ENCODE results near the gene CAP2. TPM values are rescaled to one million over a fixed set of nuclear protein-coding genes. Genes with fewer than 3 reads are reported as not detected.
A peak's percentile ranks its signal among the peaks of the same experiment; 100 is the strongest.

The CAP2 gene
- total RNA-seq, 1 experiment from 2014 or later = 11.5 TPM

GRCh38 chr6:17470202-17470937, 77.0 kb downstream of the CAP2 start:
- no peak overlapping the region for H3K56ac ChIP-seq (ENCODE audit: insufficient read length, low read depth, low read length)
- no peak overlapping the region for H3K4ac ChIP-seq (ENCODE audit: low read depth, low read length)
- Mint-ChIP-seq H3K4me3 (no peak overlapping the region), H3K36me3 (ENCODE audit: insufficient read depth in 1 of 3, low read depth in 3 of 3) (no peaks in the 10 kb centered on the region; a peak in 1 of 7 replicates), H3K27ac (0 out of 7 replicates have a peak overlapping the region, but pooled peaks of 1 of the 3 experiments have one; percentile 65), H3K9me3 (no peaks in the 10 kb centered on the region), H3K4me1 (peaks cover 0 to 8% of the 10 kb centered on the region in 2 experiments; a peak in 1 of 4 replicates), H3K27me3 (ENCODE audit: low read depth) (no peaks in the 10 kb centered on the region)
- no peak overlapping the region for H2BK12ac ChIP-seq (ENCODE audit: insufficient read length, low read depth, low read length)
- H4K8ac ChIP-seq (replicated peaks; ENCODE audit: insufficient read length, low read depth, low read length) = no peak overlapping the region
- DNase-seq = no peak
- no peak overlapping the region for H3T11ph ChIP-seq (ENCODE audit: low read length)
- H4K91ac ChIP-seq (ENCODE audit: insufficient read length, low read depth, low read length) = no peak overlapping the region
- WGBS (ENCODE audit: extremely low coverage, insufficient read length, low lambda C conversion rate) = no CpG with 5 or more reads among the region's 2 CpGs
- H3K27ac ChIP-seq (ENCODE audit: insufficient read length, low read depth, low read length) = no peak overlapping the region
- no peak overlapping the region for H2AK5ac ChIP-seq (ENCODE audit: insufficient read length, low read length)
- H3K79me1 ChIP-seq (ENCODE audit: insufficient read depth, low read depth, low read length, poor library complexity, severe bottlenecking) = no peaks in the 10 kb centered on the region
- no peak overlapping the region for H3K14ac ChIP-seq (ENCODE audit: insufficient read depth, low read length)
- TF ChIP-seq CTCF (conservative IDR thresholded peaks at IDR 0.05) = no peak
- no peaks in the 10 kb centered on the region for H3K79me2 ChIP-seq (ENCODE audit: insufficient read depth, low read length)
- no peak overlapping the region for H2BK20ac ChIP-seq (ENCODE audit: low read depth, low read length, poor library complexity, severe bottlenecking)
- no peaks in the 10 kb centered on the region; the same call in 1 of the 2 replicates for H3K4me1 ChIP-seq (ENCODE audit: insufficient read depth, low read length)
- H3K18ac ChIP-seq (ENCODE audit: insufficient read length, low read depth, low read length) = no peak overlapping the region
- H4K20me1 ChIP-seq (ENCODE audit: control insufficient read depth, insufficient read depth, insufficient read length) = no peaks in the 10 kb centered on the region
- H3K23me2 ChIP-seq (ENCODE audit: insufficient read length, low read depth, low read length, poor library complexity, severe bottlenecking) = no peaks in the 10 kb centered on the region
- H2BK120ac ChIP-seq (ENCODE audit: low read depth, low read length, poor library complexity, severe bottlenecking) = no peak overlapping the region
- no peak overlapping the region for H2BK5ac ChIP-seq (ENCODE audit: insufficient read length, low read length)
- H4K5ac ChIP-seq (ENCODE audit: insufficient read length, low read depth, low read length) = no peak overlapping the region
- no peaks in the 10 kb centered on the region for H3K27me3 ChIP-seq (ENCODE audit: insufficient read depth, low read length)
- no peak overlapping the region for H2BK15ac ChIP-seq (ENCODE audit: low read depth, low read length)
- H3K9ac ChIP-seq (ENCODE audit: extremely low read depth, insufficient read length, low read length) = no peak overlapping the region
- H3K9me3 ChIP-seq (ENCODE audit: control insufficient read depth, low read depth, low read length) = no peaks in the 10 kb centered on the region
- no peak overlapping the region for H2AFZ ChIP-seq (ENCODE audit: low read length)
- H3K23ac ChIP-seq (ENCODE audit: insufficient read length, low read depth, low read length) = no peak overlapping the region
- no peak overlapping the region for H3K4me2 ChIP-seq (ENCODE audit: insufficient read depth, insufficient read length, low read length)
